ENCODE data around the gene MBD3.

MBD3 gene

DNA sequence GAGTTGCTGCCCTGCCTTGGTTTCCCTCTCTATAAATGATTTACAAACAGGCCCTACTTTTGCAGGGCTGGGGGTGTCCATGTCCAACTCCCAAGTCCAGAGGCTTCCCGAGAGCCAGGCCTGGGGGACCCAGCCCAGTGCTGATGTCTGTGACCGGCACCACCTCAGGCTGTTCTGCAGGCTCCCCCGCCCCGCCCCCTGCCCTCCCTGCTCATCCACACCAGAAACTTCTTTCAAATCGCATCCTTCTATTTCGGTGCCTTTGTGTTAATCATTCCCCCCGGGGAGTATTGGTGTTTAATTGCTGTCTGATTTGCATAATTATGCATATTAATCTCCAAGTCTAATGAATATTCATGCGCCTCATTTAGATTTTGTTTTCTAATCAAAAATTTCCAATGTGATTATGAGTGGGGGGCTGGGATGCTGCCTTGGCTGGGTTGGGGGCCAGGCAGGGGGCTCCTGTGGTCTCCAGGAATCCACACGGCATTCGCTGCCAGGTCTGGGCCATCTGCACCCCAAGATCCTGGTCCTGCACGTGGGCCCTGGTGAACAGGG lies 40.7 kb upstream of the MBD3 start:
- Histone ChIP-seq H3K27me3 (no peaks in the 10 kb centered on the region), H3K4me3 (ENCODE audit: low read depth in 1 of 2, low read length in 1 of 2) (no peak overlapping the region), H3K27ac (no peak overlapping the region), H3K36me3 (peaks cover 7% of the 10 kb centered on the region), H3K9me3 (no peaks in the 10 kb centered on the region), H3K4me1 (ENCODE audit: control insufficient read depth in 1 of 2, insufficient read depth in 1 of 2, low read depth in 1 of 2, low read length in 1 of 2) (no peaks in the 10 kb centered on the region)
- TF ChIP-seq, protein P1, sequence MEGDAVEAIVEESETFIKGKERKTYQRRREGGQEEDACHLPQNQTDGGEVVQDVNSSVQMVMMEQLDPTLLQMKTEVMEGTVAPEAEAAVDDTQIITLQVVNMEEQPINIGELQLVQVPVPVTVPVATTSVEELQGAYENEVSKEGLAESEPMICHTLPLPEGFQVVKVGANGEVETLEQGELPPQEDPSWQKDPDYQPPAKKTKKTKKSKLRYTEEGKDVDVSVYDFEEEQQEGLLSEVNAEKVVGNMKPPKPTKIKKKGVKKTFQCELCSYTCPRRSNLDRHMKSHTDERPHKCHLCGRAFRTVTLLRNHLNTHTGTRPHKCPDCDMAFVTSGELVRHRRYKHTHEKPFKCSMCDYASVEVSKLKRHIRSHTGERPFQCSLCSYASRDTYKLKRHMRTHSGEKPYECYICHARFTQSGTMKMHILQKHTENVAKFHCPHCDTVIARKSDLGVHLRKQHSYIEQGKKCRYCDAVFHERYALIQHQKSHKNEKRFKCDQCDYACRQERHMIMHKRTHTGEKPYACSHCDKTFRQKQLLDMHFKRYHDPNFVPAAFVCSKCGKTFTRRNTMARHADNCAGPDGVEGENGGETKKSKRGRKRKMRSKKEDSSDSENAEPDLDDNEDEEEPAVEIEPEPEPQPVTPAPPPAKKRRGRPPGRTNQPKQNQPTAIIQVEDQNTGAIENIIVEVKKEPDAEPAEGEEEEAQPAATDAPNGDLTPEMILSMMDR (IDR thresholded peaks at IDR 0.05), result no peak

DNA sequence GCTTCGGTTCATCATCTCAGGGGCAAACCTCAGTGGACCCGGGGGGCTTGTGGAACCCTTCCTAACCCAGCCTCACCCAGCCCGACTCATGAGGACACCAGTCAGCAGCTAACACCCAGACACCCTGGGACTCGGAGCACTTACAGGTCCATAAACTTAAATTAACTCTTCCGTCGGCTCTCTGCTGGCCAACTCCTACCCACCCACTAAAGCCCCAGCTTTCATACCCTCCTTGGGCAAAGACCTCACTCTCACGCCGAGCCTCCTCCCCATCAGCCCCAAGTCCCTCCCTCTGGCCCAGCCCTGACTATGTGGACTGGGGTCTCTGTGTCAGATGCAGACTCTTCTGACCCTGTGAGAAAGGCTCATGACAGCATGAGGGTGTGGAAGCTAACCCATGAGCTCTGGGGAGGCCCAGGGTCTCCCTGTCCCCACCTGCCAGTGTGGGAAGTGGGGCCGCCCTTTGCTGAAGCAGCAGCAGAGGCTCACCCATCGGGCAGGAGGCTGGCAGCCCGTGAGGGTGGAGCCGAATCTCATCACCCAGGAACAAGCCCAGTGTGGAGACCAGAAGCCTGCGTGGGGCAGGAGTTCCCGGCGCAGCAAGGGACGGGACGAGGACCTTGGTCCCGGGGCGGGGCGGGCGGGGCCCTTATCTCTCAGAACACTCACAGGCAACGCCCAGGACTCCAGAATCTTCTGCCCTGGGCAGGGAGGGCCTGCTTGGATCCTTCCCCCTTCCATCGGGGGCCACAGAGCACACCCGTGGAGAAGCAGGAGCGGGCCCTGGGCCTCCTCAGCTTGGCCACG lies 40.0 kb upstream of the MBD3 start:
- peaks cover 7% of the 10 kb centered on the region for H3K36me3 ChIP-seq

DNA sequence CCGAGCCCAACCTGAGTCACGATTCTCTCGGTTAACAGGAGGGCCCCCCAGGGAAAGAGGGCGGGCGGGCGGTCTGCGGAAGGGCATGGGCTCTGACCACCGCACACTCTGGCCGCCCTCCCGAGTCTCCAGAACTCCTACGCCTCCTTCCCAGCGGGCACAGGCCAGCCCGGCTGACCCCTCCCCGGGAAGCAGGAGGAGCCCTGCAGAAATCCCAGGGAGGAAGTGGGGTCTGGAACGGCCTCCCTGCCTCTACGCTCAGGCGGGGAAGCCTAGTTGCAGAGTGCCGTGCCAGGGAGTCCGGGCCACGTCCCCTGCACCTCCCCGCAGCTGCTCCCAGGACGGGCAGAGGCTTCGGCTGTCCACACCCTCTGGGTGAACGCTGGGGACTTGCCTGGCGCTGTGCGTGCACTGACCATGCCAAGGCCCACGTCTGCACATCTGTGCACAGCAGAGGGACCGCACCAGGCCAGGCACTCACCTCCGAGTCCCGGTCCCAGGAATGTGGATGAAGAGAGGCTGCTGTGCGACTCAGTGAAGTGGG lies 39.0 kb upstream of the MBD3 start:
- peaks cover 7% of the 10 kb centered on the region for H3K36me3 ChIP-seq
- no peaks in the 10 kb centered on the region for H3K9me3 ChIP-seq
- H3K27ac ChIP-seq, result no peak overlapping the region
- TF ChIP-seq, protein P1 (IDR thresholded peaks at IDR 0.05), result no peak
- no peaks in the 10 kb centered on the region for H3K4me1 ChIP-seq (ENCODE audit: control insufficient read depth in 1 of 2, insufficient read depth in 1 of 2, low read depth in 1 of 2, low read length in 1 of 2)
- no peaks in the 10 kb centered on the region for H3K27me3 ChIP-seq
- no peak overlapping the region for H3K4me3 ChIP-seq (ENCODE audit: low read depth in 1 of 2, low read length in 1 of 2)

More for the DNA sequence above, 40.0 kb upstream of the MBD3 start:
- TF ChIP-seq, protein P1 (IDR thresholded peaks at IDR 0.05), result no peak
- H3K27me3 ChIP-seq, result no peaks in the 10 kb centered on the region
- H3K9me3 ChIP-seq, result no peaks in the 10 kb centered on the region
- no peaks in the 10 kb centered on the region for H3K4me1 ChIP-seq (ENCODE audit: control insufficient read depth in 1 of 2, insufficient read depth in 1 of 2, low read depth in 1 of 2, low read length in 1 of 2)
- H3K27ac ChIP-seq, result no peak overlapping the region
- H3K4me3 ChIP-seq (ENCODE audit: low read depth in 1 of 2, low read length in 1 of 2), result no peak overlapping the region

DNA sequence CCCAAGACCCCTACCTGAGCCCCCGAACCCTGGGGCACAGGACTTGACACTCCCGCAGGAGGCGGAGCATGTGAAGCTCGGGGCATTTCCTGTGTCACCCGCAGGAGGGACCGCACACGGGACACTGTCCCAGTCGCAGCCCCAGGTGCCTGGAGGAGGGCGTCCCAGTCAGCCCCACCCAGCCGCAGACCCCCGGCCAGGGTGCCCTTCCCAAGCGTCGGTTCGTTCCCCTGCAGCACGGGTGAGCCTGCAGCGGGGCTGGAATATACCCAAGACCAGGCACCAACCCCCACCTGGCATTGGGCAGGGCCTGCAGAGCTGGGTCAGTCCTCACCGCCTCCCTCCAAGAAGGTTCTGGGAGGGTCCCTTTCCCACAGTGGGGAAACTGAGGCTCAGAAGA lies 38.1 kb upstream of the MBD3 start:
- Histone ChIP-seq H3K4me1 (ENCODE audit: control insufficient read depth in 1 of 2, insufficient read depth in 1 of 2, low read depth in 1 of 2, low read length in 1 of 2) (no peaks in the 10 kb centered on the region), H3K4me3 (ENCODE audit: low read depth in 1 of 2, low read length in 1 of 2) (no peak overlapping the region), H3K27ac (no peak overlapping the region), H3K9me3 (no peaks in the 10 kb centered on the region), H3K36me3 (peaks cover 7% of the 10 kb centered on the region), H3K27me3 (no peaks in the 10 kb centered on the region)
- TF ChIP-seq, protein P1 (IDR thresholded peaks at IDR 0.05), result no peak

DNA sequence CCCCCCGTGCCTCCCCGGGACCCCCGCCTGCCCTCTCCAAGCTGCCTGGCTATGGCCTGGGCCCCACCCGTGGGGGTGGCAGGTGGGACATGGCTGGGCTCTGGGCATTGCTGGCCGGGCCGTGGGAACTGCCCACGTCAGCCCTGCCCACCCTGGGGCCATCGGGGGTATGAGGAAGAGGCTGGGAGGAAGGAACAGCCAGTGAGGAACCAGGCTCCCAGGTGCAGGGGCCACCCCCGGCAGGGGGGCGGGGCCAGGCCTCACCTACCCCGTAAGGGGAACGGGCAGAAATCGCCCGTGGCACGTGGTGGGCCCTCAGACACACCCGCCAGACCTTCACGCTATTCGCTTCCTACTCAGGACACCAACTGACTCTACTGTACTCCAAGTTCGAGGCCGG lies 37.3 kb upstream of the MBD3 start:
- TF ChIP-seq, protein P1 (IDR thresholded peaks at IDR 0.05), result no peak
- H3K36me3 ChIP-seq, result peaks cover 7% of the 10 kb centered on the region
- no peaks in the 10 kb centered on the region for H3K9me3 ChIP-seq
- no peak overlapping the region for H3K4me3 ChIP-seq (ENCODE audit: low read depth in 1 of 2, low read length in 1 of 2)
- no peaks in the 10 kb centered on the region for H3K27me3 ChIP-seq
- no peaks in the 10 kb centered on the region for H3K4me1 ChIP-seq (ENCODE audit: control insufficient read depth in 1 of 2, insufficient read depth in 1 of 2, low read depth in 1 of 2, low read length in 1 of 2)
- H3K27ac ChIP-seq, result no peak overlapping the region

Measured in neutrophil (primary cell).